ENCODE results near the gene LSR. TPM values are rescaled to one million over a fixed set of nuclear protein-coding genes. Genes with fewer than 3 reads are reported as not detected.

LSR gene
- total and polyA plus RNA-seq, 2 of the 4 experiments (the other 2 are of a cell fraction), result 0.18 to 0.44 TPM

GRCh38 chr19:35296644-35297514 is 48.1 kb downstream of the LSR start:
- Histone ChIP-seq H3K4me3 (ENCODE audit: insufficient read depth, low read depth, low read length) (no peak overlapping the region), H3K14ac (replicated peaks; ENCODE audit: low read depth, low read length) (no peak overlapping the region), H3K56ac (ENCODE audit: extremely low read depth, insufficient read depth, low read length) (no peak overlapping the region), H4K91ac (ENCODE audit: insufficient read depth, low read depth, low read length) (no peak overlapping the region), H3K18ac (ENCODE audit: low read depth, low read length) (no peak overlapping the region), H4K5ac (ENCODE audit: low read depth, low read length) (no peak overlapping the region), H2AK9ac (replicated peaks; ENCODE audit: low read depth, low read length, poor library complexity) (no peak overlapping the region), H2BK15ac (ENCODE audit: low read depth, low read length) (no peak overlapping the region), H3K9me1 (ENCODE audit: insufficient read depth, low read length) (peaks cover 15% of the 10 kb centered on the region), H3K27me3 (ENCODE audit: control insufficient read depth, insufficient read depth, low read length) (peaks cover 21% of the 10 kb centered on the region), H3K4me2 (ENCODE audit: low read depth, low read length) (no peak overlapping the region), H3K9me3 (ENCODE audit: control insufficient read depth, insufficient read depth, low read length) (no peaks in the 10 kb centered on the region), H3K4ac (ENCODE audit: low read depth, low read length) (no peak overlapping the region), H2BK120ac (ENCODE audit: low read depth, low read length) (no peak overlapping the region), H2AK5ac (ENCODE audit: low read depth, low read length) (no peak overlapping the region), H2BK5ac (ENCODE audit: low read depth, low read length, poor library complexity, severe bottlenecking) (peak overlapping the region; percentile 93), H2AFZ (replicated peaks; ENCODE audit: low read length, poor library complexity) (peak overlapping the region; percentile 32), H2BK20ac (ENCODE audit: low read depth, low read length) (no peak overlapping the region), H3K36me3 (ENCODE audit: control insufficient read depth, insufficient read depth, low read length) (no peaks in the 10 kb centered on the region), H3K9ac (ENCODE audit: low read depth, low read length) (no peak overlapping the region), H4K20me1 (ENCODE audit: insufficient read depth, low read length) (no peaks in the 10 kb centered on the region), H3K79me1 (ENCODE audit: low read depth in 1 of 2, low read length in 2 of 2) (no peaks in the 10 kb centered on the region), H3K27ac (ENCODE audit: insufficient read depth, low read length) (no peak overlapping the region), H4K8ac (ENCODE audit: low read depth in 2 of 2, low read length in 2 of 2) (no peak overlapping the region), H3K23ac (ENCODE audit: low read depth, low read length) (no peak overlapping the region), H3K4me1 (ENCODE audit: control insufficient read depth, insufficient read depth, low read length) (no peaks in the 10 kb centered on the region)
- ChIA-PET POLR2A (ENCODE audit: unreplicated experiment) (no interaction called here), CTCF (no interaction called here)
- dilution Hi-C loops (cut with HindIII; ENCODE audit: low sequenced_read_pairs, unreplicated experiment), result no loop called here
- 100% methylated on average over 2 of the region's 7 CpGs; no CpG with 5 or more reads in 1 of the 2 experiments for WGBS, 2 experiments (ENCODE audit: extremely low coverage in 2 of 2, insufficient read length in 1 of 2)
- ATAC-seq (ENCODE audit: low read depth), result no peak
- DNase-seq, result no peak
- BruUV-seq (replicated peaks), result no TSS peak
- in situ Hi-C loops (cut with MboI; ENCODE audit: low sequenced_read_pairs), result no loop called here
- intact Hi-C loops (cut with micrococcal nuclease), result no loop called here
- TF ChIP-seq RAD21 (IDR thresholded peaks at IDR 0.05; ENCODE audit: low read length) (no peak), POLR2A (IDR thresholded peaks at IDR 0.05; ENCODE audit: low read depth, low read length) (no peak), MAFK (IDR thresholded peaks at IDR 0.05; ENCODE audit: low read depth, low read length) (no peak), ELK1 (IDR thresholded peaks at IDR 0.05; ENCODE audit: borderline replicate concordance, low read depth, low read length) (no peak), CEBPB (IDR thresholded peaks at IDR 0.05; ENCODE audit: low read depth, low read length) (no peak), RCOR1 (IDR thresholded peaks at IDR 0.05; ENCODE audit: insufficient replicate concordance, low read length) (no peak), RFX5 (IDR thresholded peaks at IDR 0.05; ENCODE audit: low read depth, low read length) (no peak), SMC3 (IDR thresholded peaks at IDR 0.05; ENCODE audit: low read depth, low read length) (no peak), NFE2L2 (IDR thresholded peaks at IDR 0.05; ENCODE audit: low read depth, low read length) (no peak), MXI1 (IDR thresholded peaks at IDR 0.05; ENCODE audit: borderline replicate concordance, low read depth, low read length) (no peak), FOS (IDR thresholded peaks at IDR 0.05; ENCODE audit: low read depth, low read length) (no peak), CHD1 (IDR thresholded peaks at IDR 0.05; ENCODE audit: low read depth, low read length) (no peak), BHLHE40 (IDR thresholded peaks at IDR 0.05; ENCODE audit: low read depth, low read length) (no peak)
- TF ChIP-seq, protein P1, sequence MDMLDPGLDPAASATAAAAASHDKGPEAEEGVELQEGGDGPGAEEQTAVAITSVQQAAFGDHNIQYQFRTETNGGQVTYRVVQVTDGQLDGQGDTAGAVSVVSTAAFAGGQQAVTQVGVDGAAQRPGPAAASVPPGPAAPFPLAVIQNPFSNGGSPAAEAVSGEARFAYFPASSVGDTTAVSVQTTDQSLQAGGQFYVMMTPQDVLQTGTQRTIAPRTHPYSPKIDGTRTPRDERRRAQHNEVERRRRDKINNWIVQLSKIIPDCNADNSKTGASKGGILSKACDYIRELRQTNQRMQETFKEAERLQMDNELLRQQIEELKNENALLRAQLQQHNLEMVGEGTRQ (IDR thresholded peaks at IDR 0.05; ENCODE audit: low read depth, low read length), result no peak
- TF ChIP-seq, protein P2, sequence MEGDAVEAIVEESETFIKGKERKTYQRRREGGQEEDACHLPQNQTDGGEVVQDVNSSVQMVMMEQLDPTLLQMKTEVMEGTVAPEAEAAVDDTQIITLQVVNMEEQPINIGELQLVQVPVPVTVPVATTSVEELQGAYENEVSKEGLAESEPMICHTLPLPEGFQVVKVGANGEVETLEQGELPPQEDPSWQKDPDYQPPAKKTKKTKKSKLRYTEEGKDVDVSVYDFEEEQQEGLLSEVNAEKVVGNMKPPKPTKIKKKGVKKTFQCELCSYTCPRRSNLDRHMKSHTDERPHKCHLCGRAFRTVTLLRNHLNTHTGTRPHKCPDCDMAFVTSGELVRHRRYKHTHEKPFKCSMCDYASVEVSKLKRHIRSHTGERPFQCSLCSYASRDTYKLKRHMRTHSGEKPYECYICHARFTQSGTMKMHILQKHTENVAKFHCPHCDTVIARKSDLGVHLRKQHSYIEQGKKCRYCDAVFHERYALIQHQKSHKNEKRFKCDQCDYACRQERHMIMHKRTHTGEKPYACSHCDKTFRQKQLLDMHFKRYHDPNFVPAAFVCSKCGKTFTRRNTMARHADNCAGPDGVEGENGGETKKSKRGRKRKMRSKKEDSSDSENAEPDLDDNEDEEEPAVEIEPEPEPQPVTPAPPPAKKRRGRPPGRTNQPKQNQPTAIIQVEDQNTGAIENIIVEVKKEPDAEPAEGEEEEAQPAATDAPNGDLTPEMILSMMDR (conservative IDR thresholded peaks at IDR 0.05; ENCODE audit: low read depth, low read length), result no peak

All from IMR-90 (cell line).